NCI-H2107 (cell line): ENCODE results near the gene PDE6C.

Experiments used
- DNase-seq: peaks from one replicate; lab custom pipeline; 2025; lab: John Stamatoyannopoulos, UW

PDE6C gene

GRCh38 chr10:93612311-93612710 is at the start of gene PDE6C:
TSS of gene PDE6C (plus strand) at chr10:93612537. CDS start at chr10:93612726, 189 bp downstream.
- DNase-seq, result no peak

- no peak for DNase-seq
These were observed 46.9 kb upstream of the PDE6C start for GRCh38 chr10:93565446-93565845.

GRCh38 chr10:93566435-93567276 is 45.7 kb upstream of the PDE6C start, which contains the start of gene FFAR4:
TSS of gene FFAR4 (plus strand) at chr10:93566665. CDS start at chr10:93566721, 56 bp downstream.
- no peak for DNase-seq

DNA sequence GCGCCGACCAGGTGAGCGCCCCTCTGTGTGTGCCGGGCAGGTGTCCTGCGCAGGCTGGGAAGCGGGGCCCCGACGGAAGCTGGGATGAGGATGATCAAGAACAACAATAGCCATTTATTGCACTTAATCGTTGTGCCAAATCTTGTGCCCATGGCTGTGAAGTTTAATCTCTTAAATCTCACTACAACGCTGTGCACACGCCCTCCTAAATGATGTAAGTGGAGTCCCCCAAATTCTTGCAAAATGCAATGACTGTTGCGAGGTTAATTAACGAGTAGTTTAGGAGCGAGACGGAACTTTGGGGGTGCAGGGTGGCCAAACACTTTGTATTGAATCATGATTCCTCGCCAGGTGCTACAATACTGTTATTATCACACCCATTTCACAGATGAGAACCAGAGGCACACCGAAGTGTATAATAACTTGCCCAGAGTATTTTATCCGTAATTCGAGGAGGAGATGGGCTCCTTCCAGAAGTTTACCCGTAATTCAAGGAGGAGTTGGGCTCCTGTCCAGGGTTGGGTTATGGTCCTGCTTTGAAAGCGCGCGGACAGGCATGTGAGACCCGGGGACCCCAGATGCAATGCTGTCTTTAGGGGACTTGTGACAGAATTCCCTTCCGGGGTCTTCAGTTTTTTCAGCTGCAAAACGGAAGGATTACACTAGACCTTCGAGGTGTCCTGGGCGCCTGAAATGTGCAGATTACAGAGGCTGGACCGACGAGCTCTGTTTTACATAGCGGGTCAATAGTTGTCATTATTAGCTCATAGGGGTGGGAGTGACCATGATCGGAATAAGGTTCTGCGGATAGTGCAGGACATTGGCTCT is 44.8 kb upstream of the PDE6C start:
- no peak for DNase-seq

DNA sequence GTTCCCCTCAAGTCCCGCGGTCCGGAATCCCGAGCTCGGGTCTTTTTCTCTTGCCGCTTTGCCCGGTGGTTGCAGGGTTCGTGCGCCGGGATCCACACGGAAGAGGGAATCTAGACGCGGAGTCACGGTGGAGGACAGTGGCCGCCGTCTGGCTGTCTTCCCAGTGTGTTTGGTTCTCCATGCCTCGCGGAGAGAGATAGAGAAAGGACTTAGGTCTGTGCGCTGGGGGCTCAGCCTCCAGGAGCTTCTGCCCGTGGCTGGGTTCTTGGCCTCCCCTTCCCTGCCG is 44.3 kb upstream of the PDE6C start:
- DNase-seq, result no peak

DNA sequence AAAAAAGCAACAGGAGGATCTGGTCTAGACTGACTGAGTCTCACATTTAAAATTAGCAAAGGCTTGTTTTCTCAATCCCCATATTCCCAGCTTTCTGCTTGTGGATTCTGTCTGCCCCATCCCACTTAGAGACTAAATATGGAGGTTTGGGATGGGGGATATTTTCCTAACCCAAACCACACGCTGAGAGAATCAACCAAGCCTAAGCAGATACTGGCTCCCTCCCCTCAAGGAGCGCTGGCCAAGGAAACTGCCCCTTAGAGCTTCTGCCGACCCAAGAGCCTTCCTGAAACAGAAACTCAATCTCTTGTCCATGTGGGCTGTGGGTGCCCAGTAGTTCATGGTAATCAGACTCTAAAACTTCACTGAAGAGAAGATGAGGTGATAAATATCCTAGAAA is 42.0 kb upstream of the PDE6C start:
- DNase-seq, result no peak

- no peak for DNase-seq
These were observed 39.7 kb upstream of the PDE6C start for GRCh38 chr10:93572606-93573005.

DNA sequence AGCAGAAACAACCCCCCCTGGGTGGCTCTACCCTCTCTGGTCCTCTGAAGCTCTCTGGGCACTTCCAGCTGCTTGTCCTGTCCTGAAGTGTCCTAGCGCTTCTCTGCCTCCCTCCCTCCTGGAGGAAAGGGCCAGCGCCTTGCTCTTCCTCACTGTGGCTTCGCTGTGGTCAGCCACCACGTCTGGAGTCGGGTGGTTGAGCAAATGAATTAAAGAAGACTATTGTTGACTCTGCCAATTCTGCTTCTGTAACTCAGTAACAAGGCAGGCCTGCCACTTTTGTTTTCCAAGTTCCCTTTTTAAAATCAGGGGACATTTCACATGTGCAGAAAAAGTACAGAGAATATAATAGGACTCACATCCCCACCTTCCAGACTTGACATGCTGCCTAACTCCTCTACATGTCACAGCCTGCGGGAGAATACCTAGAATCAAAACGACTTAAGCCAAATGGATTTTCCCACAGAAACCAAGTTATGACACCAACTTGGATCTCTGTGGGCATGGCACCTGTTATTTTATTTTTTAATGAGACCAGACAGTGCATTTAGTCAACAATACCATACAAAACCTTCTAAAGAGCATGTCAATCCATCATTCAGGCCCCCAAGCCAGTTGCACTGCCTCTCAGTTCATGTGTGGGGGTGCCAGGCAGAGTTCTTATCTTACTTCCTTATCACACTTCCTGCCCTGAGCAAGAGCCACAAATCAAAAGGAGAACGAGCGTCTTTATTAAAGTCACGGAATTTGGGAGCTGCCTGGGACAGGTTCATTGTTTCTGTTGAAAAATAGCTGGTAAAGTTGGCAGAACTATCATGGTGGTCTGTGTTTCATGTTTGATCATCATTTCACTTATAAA is 39.1 kb upstream of the PDE6C start:
- DNase-seq, result no peak

DNA sequence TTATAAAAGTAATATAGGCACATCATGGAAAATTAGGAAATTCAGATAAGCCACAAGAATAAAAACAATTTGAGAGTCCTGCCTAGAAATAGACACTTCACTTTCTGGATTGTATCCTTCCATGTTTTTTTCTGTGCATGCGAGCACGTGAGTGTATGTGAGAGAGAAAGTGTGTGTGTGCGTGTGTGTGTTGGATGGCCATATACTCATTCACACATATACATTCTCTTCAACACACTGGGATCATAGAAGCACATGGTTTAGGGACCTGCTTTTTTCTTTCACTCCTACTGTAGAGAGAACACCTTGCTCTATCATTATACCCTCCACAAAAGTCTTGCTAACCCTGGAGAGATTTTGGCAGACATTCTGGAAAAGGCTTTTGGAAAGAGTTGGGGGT is 38.4 kb upstream of the PDE6C start:
- DNase-seq, result no peak

DNA sequence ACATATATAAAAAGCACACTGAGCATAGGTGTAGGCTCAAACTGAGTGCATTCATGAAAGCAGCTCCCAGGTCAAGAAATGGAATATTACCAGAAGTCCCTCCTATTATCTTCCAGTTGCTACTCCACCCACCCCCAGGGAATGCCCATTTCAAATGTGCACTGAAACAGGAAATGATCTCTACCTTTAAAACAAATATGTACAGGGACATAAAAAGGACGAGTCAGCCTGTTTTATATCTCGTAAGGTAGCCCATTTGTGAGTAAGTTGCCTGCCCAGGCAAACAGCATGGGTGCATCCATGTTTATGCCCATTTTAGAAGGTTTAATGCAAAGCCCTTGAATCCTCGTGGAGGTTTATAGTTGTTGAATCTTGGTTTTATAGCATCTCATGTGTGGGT is 35.4 kb upstream of the PDE6C start:
- DNase-seq, result no peak

- no peak for DNase-seq
These were observed 34.8 kb upstream of the PDE6C start for GRCh38 chr10:93577565-93577964.

GRCh38 chr10:93579089-93579488 is 33.2 kb upstream of the PDE6C start:
- no peak for DNase-seq

- DNase-seq, result no peak
These were observed 32.2 kb upstream of the PDE6C start for GRCh38 chr10:93579985-93580711.

DNA sequence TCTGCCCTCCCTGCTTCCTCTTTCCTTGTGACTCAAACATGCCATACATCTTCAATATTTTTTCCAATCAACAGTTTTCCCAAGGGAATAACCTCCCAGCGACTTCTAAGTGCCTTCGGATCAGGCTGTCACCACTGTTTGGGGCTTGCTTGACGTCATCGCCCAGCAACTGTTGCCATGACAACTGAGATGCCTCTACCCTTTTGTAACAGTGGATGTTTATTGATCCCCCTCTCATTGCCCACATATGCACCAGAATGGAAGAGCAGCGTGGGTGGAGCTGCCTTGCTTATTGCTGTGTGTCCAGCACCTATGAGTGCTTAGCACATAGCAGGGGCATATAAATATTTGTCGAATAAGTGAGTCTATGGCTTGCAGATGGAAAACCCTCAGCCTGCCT is 31.5 kb upstream of the PDE6C start:
- DNase-seq, result no peak

DNA sequence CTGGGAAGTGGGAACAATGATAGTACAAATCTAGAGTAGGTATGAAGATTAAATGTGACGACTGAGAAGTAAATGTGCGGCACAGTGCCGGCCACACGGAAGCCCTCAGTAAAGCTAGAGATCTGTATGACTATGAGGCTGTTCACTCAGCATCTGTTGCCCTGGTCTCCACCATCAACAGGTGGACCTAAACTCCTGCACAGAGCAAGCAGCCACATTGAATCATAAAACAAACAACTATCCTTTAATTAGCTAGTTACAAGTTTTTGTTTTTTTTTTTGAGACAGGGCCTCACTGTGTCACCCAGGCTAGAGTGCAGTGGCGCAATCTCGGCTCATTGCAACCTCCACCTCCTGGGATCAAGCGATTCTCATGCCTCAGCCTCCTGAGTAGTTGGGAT is 27.9 kb upstream of the PDE6C start:
- no peak for DNase-seq

DNA sequence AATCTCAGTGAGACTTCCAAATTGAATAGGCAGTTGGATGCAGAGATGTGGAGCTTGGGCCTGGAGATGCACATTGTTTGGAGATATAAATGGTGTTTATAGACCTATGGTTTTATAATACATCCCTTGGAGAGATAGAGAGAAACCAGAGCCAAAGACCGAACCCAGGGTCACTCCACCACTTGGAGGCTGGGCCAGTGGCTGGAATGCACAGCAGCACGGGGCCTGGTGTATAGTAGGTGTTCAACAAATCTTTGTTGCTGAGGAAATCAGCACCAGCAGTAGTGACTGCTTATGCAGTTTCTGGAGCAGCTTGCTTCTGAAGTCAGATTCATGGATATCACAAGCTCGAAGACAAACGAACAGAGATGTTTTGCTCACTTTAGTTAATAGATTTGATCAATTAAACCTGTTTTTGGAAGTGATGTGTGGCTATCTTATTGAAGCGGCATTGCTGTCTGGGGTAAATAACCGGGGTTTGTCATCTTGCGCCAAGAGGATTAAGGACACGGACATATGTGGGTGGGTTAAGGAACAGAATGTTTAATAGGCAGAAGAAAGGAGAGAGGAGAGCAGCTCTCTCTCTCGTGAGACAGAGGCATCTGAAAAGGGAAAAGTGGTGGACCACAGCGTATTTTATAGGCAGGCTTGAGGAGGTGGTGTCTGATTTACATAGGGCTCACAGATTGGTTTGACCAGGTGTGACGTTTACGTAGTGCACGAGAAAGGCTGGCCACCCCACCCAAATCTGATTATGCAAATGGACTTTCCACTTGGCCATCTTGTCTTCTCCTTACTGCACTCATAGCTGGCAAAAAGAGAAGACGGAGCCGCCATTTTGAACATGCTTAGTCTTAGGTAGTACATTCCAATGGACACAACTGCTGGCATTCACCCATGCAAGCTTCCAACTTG is 22.4 kb upstream of the PDE6C start:
- DNase-seq, result no peak

DNA sequence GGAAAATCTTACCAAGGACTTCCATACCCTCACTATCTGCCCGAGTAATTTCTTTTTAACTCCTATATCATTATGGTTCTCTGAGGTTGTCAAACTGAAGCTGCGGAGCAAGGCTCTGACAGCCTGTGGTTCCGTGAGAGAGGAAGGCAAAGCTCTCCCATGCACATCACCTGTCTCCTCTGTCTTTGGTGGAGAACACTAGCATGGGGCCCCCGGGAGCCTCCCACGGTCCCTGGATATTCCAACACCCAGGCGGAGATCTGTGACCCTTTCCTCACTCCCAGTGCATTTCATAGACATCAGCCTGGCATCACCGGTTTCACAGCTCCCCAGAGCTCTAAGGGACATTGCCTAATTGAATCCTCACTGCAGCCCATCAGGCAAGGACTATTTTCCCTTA is 21.7 kb upstream of the PDE6C start:
- DNase-seq, result no peak

- DNase-seq, result no peak
These were observed 21.1 kb upstream of the PDE6C start for GRCh38 chr10:93591065-93591808.

DNA sequence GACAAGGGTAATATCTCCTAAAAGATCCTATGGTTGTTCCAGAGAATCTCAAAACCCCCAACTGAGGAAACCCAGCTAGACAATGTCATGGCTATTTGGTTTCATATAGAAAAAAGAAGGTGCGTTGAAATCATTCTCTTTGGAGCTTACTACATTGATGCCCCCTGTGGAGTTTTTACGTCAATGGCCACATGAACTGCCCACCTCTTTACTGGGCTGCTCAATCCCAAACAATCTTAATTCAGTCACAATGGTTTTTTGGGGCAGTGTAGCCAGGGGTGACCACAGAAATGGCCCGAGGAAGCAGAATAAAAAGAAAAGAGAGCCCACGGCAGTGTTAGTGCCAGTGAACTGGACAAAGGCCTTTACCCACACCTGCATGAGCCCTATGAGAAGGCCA is 19.1 kb upstream of the PDE6C start:
- DNase-seq, result no peak

- no peak for DNase-seq
These were observed 18.6 kb upstream of the PDE6C start for GRCh38 chr10:93593749-93594148.
